Brain microvascular endothelial cell (primary cell): Measurements from ENCODE around the gene ZFPM1.

ENCODE experiments used
- DNase-seq: peaks from one replicate; pipeline ENCODE4 v3.0.0-alpha.2; 2020
- H3K27ac ChIP-seq: fragments of 250-450 bp; sonication (Bioruptor Pico); 2 replicates; pipeline ENCODE4 v1.5.1; 2020; ENCODE audit warnings: mild to moderate bottlenecking, moderate library complexity
- H3K27me3 ChIP-seq: fragments of 250-450 bp; sonication (Bioruptor Pico); replicated peaks from 2 replicates; pipeline ENCODE4 v1.5.1; 2020; ENCODE audit warnings: mild to moderate bottlenecking
- H3K36me3 ChIP-seq: fragments of 250-450 bp; sonication (Bioruptor Pico); replicated peaks from 2 replicates; pipeline ENCODE4 v1.5.1; 2020; ENCODE audit warnings: mild to moderate bottlenecking
- H3K4me3 ChIP-seq: 2 replicates; pipeline ENCODE4 v1.5.1; 2011; ENCODE audit warnings: low read depth, mild to moderate bottlenecking, control low read depth, low read length, moderate library complexity
- in situ Hi-C: cut with HindIII; loops from 2 replicates; pipeline ENCODE4 v1.10.0; 2017; ENCODE audit warnings: low sequenced_read_pairs, low pct_ligation_motif_present
- TF ChIP-seq, protein P1 (sequence below): IDR thresholded peaks from 2 replicates; pipeline ENCODE4 v1.5.1; 2011; ENCODE audit warnings: low read depth, mild to moderate bottlenecking, moderate library complexity, low read length, control low read depth, inconsistent platforms; ENCODE audit errors: missing control alignments

Gene ZFPM1

DNA sequence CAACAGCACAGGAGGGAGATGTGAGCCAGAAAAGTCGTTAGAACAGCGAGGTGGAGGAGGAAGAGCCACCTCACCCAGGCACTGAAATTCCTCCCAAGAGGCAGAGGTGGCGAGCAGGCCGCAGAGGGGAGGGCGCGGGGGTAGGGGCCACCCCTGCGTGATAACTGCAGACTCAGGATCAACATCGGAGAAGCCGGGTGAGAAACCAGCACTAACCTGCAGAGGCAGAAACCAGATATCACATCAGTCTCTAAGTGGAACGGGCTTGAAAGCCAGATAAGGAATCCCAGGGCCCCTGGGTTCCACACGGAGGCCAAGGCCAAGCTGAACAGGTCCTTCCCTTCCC, 77.8 kb downstream of the ZFPM1 start:
- in situ Hi-C loops, result loop anchor here (25.0 kb wide), 1 partner anchor 94 kb away; no protein-coding TSS in a partner anchor
- no peak overlapping the region for H3K4me3 ChIP-seq
- TF ChIP-seq, protein P1, sequence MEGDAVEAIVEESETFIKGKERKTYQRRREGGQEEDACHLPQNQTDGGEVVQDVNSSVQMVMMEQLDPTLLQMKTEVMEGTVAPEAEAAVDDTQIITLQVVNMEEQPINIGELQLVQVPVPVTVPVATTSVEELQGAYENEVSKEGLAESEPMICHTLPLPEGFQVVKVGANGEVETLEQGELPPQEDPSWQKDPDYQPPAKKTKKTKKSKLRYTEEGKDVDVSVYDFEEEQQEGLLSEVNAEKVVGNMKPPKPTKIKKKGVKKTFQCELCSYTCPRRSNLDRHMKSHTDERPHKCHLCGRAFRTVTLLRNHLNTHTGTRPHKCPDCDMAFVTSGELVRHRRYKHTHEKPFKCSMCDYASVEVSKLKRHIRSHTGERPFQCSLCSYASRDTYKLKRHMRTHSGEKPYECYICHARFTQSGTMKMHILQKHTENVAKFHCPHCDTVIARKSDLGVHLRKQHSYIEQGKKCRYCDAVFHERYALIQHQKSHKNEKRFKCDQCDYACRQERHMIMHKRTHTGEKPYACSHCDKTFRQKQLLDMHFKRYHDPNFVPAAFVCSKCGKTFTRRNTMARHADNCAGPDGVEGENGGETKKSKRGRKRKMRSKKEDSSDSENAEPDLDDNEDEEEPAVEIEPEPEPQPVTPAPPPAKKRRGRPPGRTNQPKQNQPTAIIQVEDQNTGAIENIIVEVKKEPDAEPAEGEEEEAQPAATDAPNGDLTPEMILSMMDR, result no peak

DNA sequence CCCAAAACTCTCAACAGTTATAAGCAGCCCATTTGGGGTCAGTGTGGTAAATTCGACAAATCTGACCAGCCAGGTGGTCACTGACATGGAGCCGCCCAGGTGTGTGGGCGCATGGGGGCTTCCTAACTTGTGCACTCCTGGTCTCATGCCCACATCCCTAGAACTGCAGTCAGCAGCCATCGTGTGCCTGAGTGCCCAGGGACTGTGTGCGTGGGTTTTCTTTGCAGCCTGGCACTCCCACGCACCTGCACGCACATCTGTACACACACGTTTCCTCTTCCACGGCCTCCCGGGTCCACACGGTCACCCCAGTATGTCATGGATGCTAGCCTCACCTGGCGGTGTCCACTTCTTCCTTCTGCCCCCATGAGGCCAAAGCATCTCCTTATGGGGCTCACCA, 78.3 kb downstream of the ZFPM1 start:
- H3K27ac ChIP-seq, result no peak overlapping the region
- H3K36me3 ChIP-seq, result no peaks in the 10 kb centered on the region
- no peak overlapping the region for H3K4me3 ChIP-seq
- no peak for DNase-seq
- no peaks in the 10 kb centered on the region for H3K27me3 ChIP-seq
- TF ChIP-seq, protein P1, result no peak
- in situ Hi-C loops, result loop anchor here (25.0 kb wide), 1 partner anchor 94 kb away; no protein-coding TSS in a partner anchor

More for the DNA sequence above, 77.8 kb downstream of the ZFPM1 start:
- DNase-seq, result no peak
- Histone ChIP-seq H3K27me3 (no peaks in the 10 kb centered on the region), H3K36me3 (no peaks in the 10 kb centered on the region), H3K27ac (no peak overlapping the region)

DNA sequence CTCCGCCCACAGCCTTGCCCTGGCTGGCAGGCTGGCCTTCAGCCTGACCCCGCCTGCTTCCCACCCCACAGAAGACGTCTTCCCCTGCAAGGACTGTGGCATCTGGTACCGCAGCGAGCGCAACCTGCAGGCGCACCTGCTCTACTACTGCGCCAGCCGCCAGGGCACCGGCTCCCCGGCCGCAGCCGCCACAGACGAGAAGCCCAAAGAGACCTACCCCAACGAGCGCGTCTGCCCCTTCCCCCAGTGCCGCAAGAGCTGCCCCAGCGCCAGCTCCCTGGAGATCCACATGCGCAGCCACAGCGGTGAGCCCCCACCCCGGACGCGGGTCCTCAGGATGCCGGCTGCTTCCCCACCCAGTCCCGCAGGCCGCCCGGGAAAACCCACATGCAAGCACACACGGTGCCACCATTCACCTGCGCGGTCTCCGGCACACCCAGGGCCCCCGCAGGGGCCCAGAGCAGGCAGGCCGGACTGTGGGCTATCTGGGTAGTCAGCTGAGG, 78.9 kb downstream of the ZFPM1 start:
- H3K36me3 ChIP-seq, result no peaks in the 10 kb centered on the region
- DNase-seq, result no peak
- TF ChIP-seq, protein P1, result no peak
- in situ Hi-C loops, result loop anchor here (25.0 kb wide), 1 partner anchor 95 kb away; no protein-coding TSS in a partner anchor
- no peak overlapping the region for H3K27ac ChIP-seq
- H3K27me3 ChIP-seq, result no peaks in the 10 kb centered on the region
- no peak overlapping the region for H3K4me3 ChIP-seq

DNA sequence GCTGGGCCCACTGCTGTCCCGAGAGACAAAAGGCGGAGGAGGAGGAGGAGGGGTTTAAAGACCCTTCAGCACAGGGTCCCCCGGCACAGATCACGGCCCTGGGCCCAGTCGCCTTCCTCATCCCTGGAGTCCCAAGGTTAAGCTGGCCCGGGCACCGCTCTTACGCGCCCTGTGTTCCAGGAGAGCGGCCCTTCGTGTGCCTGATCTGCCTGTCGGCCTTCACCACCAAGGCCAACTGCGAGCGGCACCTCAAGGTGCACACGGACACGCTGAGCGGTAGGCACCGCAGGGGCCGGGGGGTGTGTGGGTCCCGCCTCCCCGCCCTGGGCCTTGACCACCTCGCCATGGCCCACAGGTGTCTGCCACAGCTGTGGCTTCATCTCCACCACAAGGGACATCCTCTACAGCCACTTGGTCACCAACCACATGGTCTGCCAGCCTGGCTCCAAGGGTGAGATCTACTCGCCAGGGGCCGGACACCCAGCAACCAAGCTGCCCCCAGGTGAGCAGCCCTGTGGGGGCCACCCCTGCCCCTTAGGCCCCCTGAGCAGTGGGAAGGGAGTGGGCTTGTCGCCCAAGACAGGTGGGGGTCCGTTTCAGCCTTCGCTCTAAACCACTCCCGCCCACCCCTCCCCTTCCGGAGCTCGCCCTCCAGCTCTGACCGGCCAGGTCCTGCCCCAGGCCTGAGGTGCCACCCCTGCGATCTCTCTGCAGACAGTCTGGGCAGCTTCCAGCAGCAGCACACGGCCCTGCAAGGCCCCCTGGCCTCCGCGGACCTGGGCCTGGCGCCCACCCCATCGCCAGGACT, 79.6 kb downstream of the ZFPM1 start:
- Histone ChIP-seq H3K27ac (no peak overlapping the region), H3K27me3 (no peaks in the 10 kb centered on the region), H3K4me3 (peak overlapping the region; percentile 26), H3K36me3 (no peaks in the 10 kb centered on the region)
- TF ChIP-seq, protein P1, result no peak
- in situ Hi-C loops, result loop anchor here (25.0 kb wide), 1 partner anchor 95 kb away; no protein-coding TSS in a partner anchor
- DNase-seq, result no peak

DNA sequence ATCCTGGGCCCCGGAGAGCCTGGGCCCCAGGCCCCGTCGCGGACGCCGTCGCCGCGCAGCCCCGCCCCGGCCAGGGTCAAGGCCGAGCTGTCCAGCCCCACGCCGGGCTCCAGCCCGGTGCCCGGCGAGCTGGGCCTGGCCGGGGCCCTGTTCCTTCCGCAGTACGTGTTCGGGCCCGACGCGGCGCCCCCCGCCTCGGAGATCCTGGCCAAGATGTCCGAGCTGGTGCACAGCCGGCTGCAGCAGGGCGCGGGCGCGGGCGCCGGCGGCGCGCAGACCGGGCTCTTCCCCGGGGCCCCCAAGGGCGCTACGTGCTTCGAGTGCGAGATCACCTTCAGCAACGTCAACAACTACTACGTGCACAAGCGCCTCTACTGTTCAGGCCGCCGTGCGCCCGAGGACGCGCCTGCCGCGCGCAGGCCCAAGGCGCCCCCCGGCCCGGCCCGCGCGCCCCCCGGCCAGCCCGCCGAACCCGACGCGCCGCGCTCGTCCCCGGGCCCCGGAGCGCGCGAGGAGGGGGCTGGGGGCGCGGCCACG, 80.4 kb downstream of the ZFPM1 start:
- Histone ChIP-seq H3K36me3 (no peaks in the 10 kb centered on the region), H3K27ac (no peak overlapping the region), H3K4me3 (peak overlapping the region; percentile 43), H3K27me3 (no peaks in the 10 kb centered on the region)
- peak; percentile 7 for DNase-seq
- in situ Hi-C loops, result loop anchor here (25.0 kb wide), 1 partner anchor 96 kb away; no protein-coding TSS in a partner anchor
- TF ChIP-seq, protein P1, result no peak
